Stimulated activated CD4-positive, alpha-beta T cell treated with anti-CD3 and anti-CD28 coated beads, Interleukin-15, amount 100 ng/mL, for 24 hours (primary cell): Measurements from ENCODE around the gene RAB27A.
"Not testable (repeated sequence)": the region's sequence is repeated elsewhere in the genome, so short reads cannot be mapped to it uniquely, and the experiment has no call there.

ENCODE experiments used
- DNase-seq: peaks from one replicate; pipeline ENCODE4 v3.0.0-alpha.2; 2020

Gene RAB27A

GRCh38 chr15:55249885-55250284 is 39.7 kb downstream of the RAB27A start:
- not testable (repeated sequence) for DNase-seq

- DNase-seq, result no peak
Observed at GRCh38 chr15:55248895-55249294, 40.7 kb downstream of the RAB27A start.

GRCh38 chr15:55247766-55248427 is 41.7 kb downstream of the RAB27A start:
- no peak for DNase-seq

- DNase-seq, result no peak
Observed at GRCh38 chr15:55247311-55247710, 42.3 kb downstream of the RAB27A start.

- no peak for DNase-seq
Observed at GRCh38 chr15:55246567-55246966, 43.0 kb downstream of the RAB27A start.

GRCh38 chr15:55245059-55245458 is 44.6 kb downstream of the RAB27A start:
- no peak for DNase-seq

- no peak for DNase-seq
Observed at GRCh38 chr15:55241891-55242290, 47.7 kb downstream of the RAB27A start.

- DNase-seq, result no peak
Observed at GRCh38 chr15:55241186-55241585, 48.4 kb downstream of the RAB27A start.

GRCh38 chr15:55240125-55240760 is 49.4 kb downstream of the RAB27A start:
- DNase-seq, result no peak

- no peak for DNase-seq
Observed at GRCh38 chr15:55239440-55240124, 50.0 kb downstream of the RAB27A start.

- no peak for DNase-seq
Observed at GRCh38 chr15:55238877-55239276, 50.7 kb downstream of the RAB27A start.

- no peak for DNase-seq
Observed at GRCh38 chr15:55237219-55238130, 52.1 kb downstream of the RAB27A start.

- DNase-seq, result no peak
Observed at GRCh38 chr15:55235546-55236036, 54.0 kb downstream of the RAB27A start.

GRCh38 chr15:55234800-55235104 is 54.9 kb downstream of the RAB27A start:
- no peak for DNase-seq

GRCh38 chr15:55234104-55234799 is 55.4 kb downstream of the RAB27A start:
- DNase-seq, result no peak

- DNase-seq, result no peak
Observed at GRCh38 chr15:55231455-55231854, 58.2 kb downstream of the RAB27A start.

- DNase-seq, result no peak
Observed at GRCh38 chr15:55230953-55231352, 58.7 kb downstream of the RAB27A start.

- no peak for DNase-seq
Observed at GRCh38 chr15:55230051-55230670, 59.5 kb downstream of the RAB27A start.

- no peak for DNase-seq
Observed at GRCh38 chr15:55226127-55226526, 63.5 kb downstream of the RAB27A start.

- DNase-seq, result no peak
Observed at GRCh38 chr15:55224892-55225291, 64.7 kb downstream of the RAB27A start.

GRCh38 chr15:55222588-55222987 is 67.0 kb downstream of the RAB27A start:
- no peak for DNase-seq
